Stomach (tissue), 9 donors: ENCODE results near the gene POGZ. TPM values are rescaled to one million over a fixed set of nuclear protein-coding genes. Genes with fewer than 3 reads are reported as not detected.

Experiments
- DNase-seq, 2 donors: peaks; one replicate each; pipeline versions ENCODE4 v3.0.0 to v3.0.0-alpha.2; 2013 to 2019
- H3K27ac ChIP-seq, 5 donors: fragments of 200-600 bp in 4 of 5; sonication (generic) in 4 of 5; one replicate each; pipeline ENCODE4 v1.5.1; 2013 to 2019; ENCODE audit warnings: mild to moderate bottlenecking in 1 of 5, moderate library complexity in 1 of 5
- H3K27me3 ChIP-seq, 3 donors: fragments of 200-600 bp; sonication (generic); one replicate each; pipeline ENCODE4 v1.5.1; 2017 to 2019; ENCODE audit warnings: mixed run types in 1 of 3
- H3K36me3 ChIP-seq, 4 donors: fragments of 200-600 bp; sonication (generic); 1 replicate in 3 of 4; 2 replicates in 1 of 4; pipeline ENCODE4 v1.5.1; 2016 to 2019
- H3K4me1 ChIP-seq, 4 donors: fragments of 200-600 bp; sonication (generic); one replicate each; pipeline ENCODE4 v1.5.1; 2016 to 2019
- H3K4me3 ChIP-seq, 4 donors: fragments of 200-600 bp; sonication (generic) in 3 of 4; one replicate each; pipeline ENCODE4 v1.5.1; 2016 to 2019; ENCODE audit warnings: mild to moderate bottlenecking in 1 of 4
- H3K9me3 ChIP-seq, 4 donors: fragments of 200-600 bp; sonication (generic); one replicate each; pipeline ENCODE4 v1.5.1; 2016 to 2019
- EP300 ChIP-seq: sonication (generic); formaldehyde crosslinking; IDR thresholded peaks from one replicate; pipeline ENCODE4 v1.6.1; 2017; ENCODE audit warnings: antibody characterized with exemption
- POLR2A ChIP-seq, 4 donors: fragments of 450-650 bp; IDR thresholded peaks; one replicate each; pipeline ENCODE4 v1.6.1; 2016; ENCODE audit warnings: antibody characterized with exemption in 4 of 4, control low read depth in 2 of 4, mild to moderate bottlenecking in 1 of 4, moderate library complexity in 1 of 4
- POLR2AphosphoS5 ChIP-seq, 3 donors: sonication (generic); formaldehyde crosslinking; IDR thresholded peaks; one replicate each; pipeline ENCODE4 v1.6.1; 2016; ENCODE audit warnings: antibody characterized with exemption in 3 of 3
- WGBS, 5 donors: extraction: QIAGEN DNeasy Blood & Tissue Kit in 3 of 5; methylation state at CpG; one replicate each; pipeline versions ENCODE4 v1.1.5 to v1.1.7; 2013 to 2018; 5-methylcytosine and 5-hydroxymethylcytosine counted together
- intact Hi-C: fragments of 100-400 bp; cut with DNase I; formaldehyde crosslinking; loops from one replicate; pipeline ENCODE4 v1.15.1; 2023; ENCODE audit warnings: low total_unique reads
- polyA plus RNA-seq, 3 donors: library from polyadenylated mRNA; stranded (reverse); fragments of 200-250 nt; gene quantifications; one replicate each; pipeline ENCODE4 v1.2.3, GENCODE V29; 2013
- total RNA-seq, 5 donors: library from RNA; depleted of rRNA; stranded (reverse); fragments of >200 nt; gene quantifications; one replicate each; pipeline versions ENCODE4 v1.1.0 to v1.2.3, GENCODE V29; 2014 to 2016
- TF ChIP-seq, protein P1 (sequence below), 7 experiments: fragments of 450-650 bp in 4 of 7; fragments of 200-600 bp in 3 of 7; sonication (generic) in 3 of 7; IDR thresholded peaks; one replicate each; pipeline ENCODE4 v1.5.1; 2016 to 2019; ENCODE audit warnings: antibody characterized with exemption in 7 of 7, control low read depth in 2 of 7, mild to moderate bottlenecking in 1 of 7
- donor health status: healthy with polysubstance abuse.
- donor health status: Bipolar disorder and iron deficiency.
- donor health status: healthy.

The POGZ gene
- total and polyA plus RNA-seq, 8 donors = 7.3 to 124 (median 36.4) TPM

DNA sequence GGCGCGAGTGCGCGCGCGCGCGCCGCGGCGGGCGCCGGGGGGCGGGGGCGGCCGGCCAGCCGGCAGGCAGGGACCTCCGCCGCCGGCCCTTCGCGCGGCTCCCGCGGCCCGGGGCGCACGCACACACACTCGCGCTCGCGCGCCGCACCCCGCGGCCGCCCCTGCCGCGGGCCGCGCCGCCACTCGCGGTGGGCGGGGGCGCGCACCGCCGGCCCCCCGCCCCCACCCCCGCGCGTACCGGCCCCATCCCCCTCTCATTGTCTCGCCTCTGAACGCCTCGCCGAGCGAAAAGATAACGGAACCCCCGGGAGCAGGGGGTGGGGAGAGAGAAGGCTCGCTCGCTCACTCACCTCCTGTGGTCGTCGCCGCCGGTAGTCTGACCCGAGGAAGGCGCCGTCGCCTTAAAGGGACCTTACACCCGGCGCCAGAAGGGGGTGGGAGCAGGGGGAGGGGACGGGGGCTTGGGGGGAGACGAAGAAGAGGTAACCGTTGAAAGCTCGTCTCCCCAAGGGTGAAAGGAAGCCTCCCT, 428 bp downstream of the POGZ start:
- TF ChIP-seq POLR2A (IDR thresholded peaks at IDR 0.05) (no peak), EP300 (no peak), POLR2AphosphoS5 (IDR thresholded peaks at IDR 0.05) (no peak)
- TF ChIP-seq, protein P1, sequence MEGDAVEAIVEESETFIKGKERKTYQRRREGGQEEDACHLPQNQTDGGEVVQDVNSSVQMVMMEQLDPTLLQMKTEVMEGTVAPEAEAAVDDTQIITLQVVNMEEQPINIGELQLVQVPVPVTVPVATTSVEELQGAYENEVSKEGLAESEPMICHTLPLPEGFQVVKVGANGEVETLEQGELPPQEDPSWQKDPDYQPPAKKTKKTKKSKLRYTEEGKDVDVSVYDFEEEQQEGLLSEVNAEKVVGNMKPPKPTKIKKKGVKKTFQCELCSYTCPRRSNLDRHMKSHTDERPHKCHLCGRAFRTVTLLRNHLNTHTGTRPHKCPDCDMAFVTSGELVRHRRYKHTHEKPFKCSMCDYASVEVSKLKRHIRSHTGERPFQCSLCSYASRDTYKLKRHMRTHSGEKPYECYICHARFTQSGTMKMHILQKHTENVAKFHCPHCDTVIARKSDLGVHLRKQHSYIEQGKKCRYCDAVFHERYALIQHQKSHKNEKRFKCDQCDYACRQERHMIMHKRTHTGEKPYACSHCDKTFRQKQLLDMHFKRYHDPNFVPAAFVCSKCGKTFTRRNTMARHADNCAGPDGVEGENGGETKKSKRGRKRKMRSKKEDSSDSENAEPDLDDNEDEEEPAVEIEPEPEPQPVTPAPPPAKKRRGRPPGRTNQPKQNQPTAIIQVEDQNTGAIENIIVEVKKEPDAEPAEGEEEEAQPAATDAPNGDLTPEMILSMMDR (IDR thresholded peaks at IDR 0.05) = no peak
- intact Hi-C loops = no loop called here
- no peaks in the 10 kb centered on the region for H3K27me3 ChIP-seq

DNA sequence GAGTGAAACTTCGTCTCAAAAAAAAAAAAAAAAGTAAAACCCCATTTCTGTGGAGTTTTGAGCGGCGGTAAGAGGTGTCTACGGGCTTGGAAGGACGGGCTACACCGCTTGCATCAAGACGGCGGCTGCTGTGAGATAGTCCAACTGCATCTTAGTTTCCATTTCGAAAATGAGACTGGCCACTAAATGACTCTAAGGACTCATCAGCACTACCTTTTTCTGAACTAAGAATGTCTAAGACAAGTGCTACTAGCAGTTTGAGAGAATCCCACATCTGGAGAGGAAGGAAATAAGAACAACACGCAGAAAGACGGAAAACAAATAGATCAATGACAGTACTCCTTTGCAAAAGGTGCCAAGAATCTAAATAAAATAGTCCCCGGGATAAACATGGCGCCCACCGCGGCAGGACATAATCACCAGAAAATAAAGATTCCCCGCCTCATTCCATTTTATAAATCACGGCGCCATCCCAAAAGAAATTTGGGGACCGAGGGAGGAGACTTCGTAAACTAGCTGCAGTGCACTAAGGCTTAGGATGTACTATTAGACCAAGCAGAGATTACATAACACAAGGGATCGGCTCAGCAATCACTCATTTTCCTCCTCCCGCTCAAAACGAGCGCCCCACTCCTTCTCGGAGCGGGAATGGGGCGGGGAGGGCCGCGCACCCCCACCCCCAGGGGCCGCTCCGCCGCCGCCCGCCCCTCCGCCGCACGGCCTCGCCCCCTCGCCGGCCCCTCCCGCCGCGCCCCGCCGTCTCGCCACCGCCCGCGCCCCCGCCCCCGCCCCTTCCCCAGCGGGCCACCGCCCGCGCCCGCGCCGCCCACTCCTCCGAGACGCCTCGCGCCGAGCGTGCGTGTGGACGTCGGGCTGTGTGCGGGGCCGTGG, 1.1 kb downstream of the POGZ start:
- peaks cover 24 to 43% (median 33%) of the 10 kb centered on the region in 4 donors for H3K4me1 ChIP-seq
- peak overlapping the region; percentile 87 to 99 (median 93) for H3K27ac ChIP-seq
- TF ChIP-seq POLR2A (IDR thresholded peaks at IDR 0.05) (no peak), POLR2AphosphoS5 (IDR thresholded peaks at IDR 0.05) (peak; percentile 49 to 76 (median 66)), EP300 (no peak)
- TF ChIP-seq, protein P1 (IDR thresholded peaks at IDR 0.05) = no peak
- intact Hi-C loops = no loop called here
- H3K36me3 ChIP-seq = peaks cover 0 to 4% (median 0%) of the 10 kb centered on the region in 4 donors
- 0 to 1% (median 1%) methylated on average over 26 to 52 of the region's 69 CpGs for WGBS, 5 donors
- no peaks in the 10 kb centered on the region for H3K27me3 ChIP-seq
- no peaks in the 10 kb centered on the region for H3K9me3 ChIP-seq
- peak overlapping the region; percentile 56 to 60 (median 56) for H3K4me3 ChIP-seq
- peak; percentile 59 to 90 for DNase-seq

More for the DNA sequence above, 428 bp downstream of the POGZ start:
- H3K4me1 ChIP-seq = peaks cover 24 to 42% (median 32%) of the 10 kb centered on the region in 4 donors
- H3K4me3 ChIP-seq = peak overlapping the region; percentile 57 to 92 (median 74)
- no peaks in the 10 kb centered on the region for H3K36me3 ChIP-seq
- H3K9me3 ChIP-seq = no peaks in the 10 kb centered on the region
- 0 to 3% (median 0%) methylated on average over 5 to 77 of the region's 77 CpGs for WGBS, 5 donors
- peak; percentile 63 to 86 for DNase-seq
- H3K27ac ChIP-seq = peak overlapping the region; percentile 95 to 99 (median 99)

DNA sequence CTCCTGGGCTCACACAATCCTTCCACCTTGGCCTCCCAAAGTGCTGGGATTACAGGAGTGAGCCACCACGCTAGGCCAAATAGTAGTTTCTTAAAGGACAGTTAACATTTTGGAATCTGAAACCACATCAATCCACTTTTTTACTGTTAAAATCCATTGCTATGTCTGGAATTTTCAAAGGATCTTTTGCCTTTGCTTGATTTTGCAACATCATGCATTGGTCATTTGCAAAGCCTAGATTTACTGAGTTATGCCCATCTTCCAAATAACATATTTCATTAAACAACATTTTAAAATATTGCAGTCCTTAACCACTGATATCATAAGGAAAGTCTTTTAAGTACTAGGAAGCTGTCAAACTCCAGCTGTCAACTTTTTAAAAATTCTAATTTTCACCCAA, 3.3 kb downstream of the POGZ start:
- Histone ChIP-seq H3K9me3 (no peaks in the 10 kb centered on the region), H3K27me3 (no peaks in the 10 kb centered on the region), H3K36me3 (peaks cover 0 to 9% (median 0%) of the 10 kb centered on the region in 4 donors), H3K4me3 (no peak overlapping the region), H3K27ac (peak overlapping the region in 4 of 5 donors; percentile 87 to 99 (median 90)), H3K4me1 (peaks cover 24 to 48% (median 33%) of the 10 kb centered on the region in 4 donors)
- DNase-seq = no peak
- TF ChIP-seq POLR2AphosphoS5 (IDR thresholded peaks at IDR 0.05) = no peak
- no peak for TF ChIP-seq POLR2A (IDR thresholded peaks at IDR 0.05)
- TF ChIP-seq, protein P1 (IDR thresholded peaks at IDR 0.05) = no peak
- TF ChIP-seq EP300 = no peak
- intact Hi-C loops = no loop called here
- WGBS, 5 donors = 50 to 81% (median 78%) methylated on average over 1 of the region's 1 CpG

DNA sequence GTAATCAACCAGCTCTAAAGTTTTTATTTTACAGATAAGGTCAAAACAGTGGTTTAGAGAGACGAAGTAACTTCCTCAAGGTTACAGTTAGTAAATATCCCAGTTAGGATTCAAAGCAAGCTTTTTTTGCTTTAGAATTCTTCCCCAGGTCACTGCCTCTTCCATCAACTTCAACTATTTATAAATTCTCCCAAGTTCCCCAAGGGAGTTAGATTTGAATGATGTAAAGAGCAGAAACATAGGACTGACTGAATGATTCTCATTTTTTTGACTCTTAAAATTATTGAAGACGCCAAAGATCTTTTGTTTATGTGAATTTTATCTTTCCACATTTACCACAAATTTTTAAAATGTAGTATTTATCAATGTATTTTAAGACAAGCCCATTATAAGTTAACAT, 4.1 kb downstream of the POGZ start:
- no peak for TF ChIP-seq EP300
- TF ChIP-seq POLR2AphosphoS5 (IDR thresholded peaks at IDR 0.05) = no peak
- TF ChIP-seq, protein P1 (IDR thresholded peaks at IDR 0.05) = no peak
- no peak for TF ChIP-seq POLR2A (IDR thresholded peaks at IDR 0.05)
- WGBS, 5 donors = 43 to 60% (median 55%) methylated on average over 2 of the region's 2 CpGs
- Histone ChIP-seq H3K27me3 (no peaks in the 10 kb centered on the region), H3K9me3 (no peaks in the 10 kb centered on the region), H3K4me3 (no peak overlapping the region), H3K36me3 (peaks cover 0 to 14% (median 0%) of the 10 kb centered on the region in 4 donors), H3K27ac (no peak overlapping the region), H3K4me1 (peaks cover 24 to 52% (median 33%) of the 10 kb centered on the region in 4 donors)
- DNase-seq = no peak
- intact Hi-C loops = no loop called here
